OCI-LY1 (cell line): ENCODE data around the gene KPNB1.

Experiments used
- H2AFZ ChIP-seq: fragments of 200-600 bp; sonication (generic), shearing (Covaris generic); 2 replicates; pipeline ENCODE4 v1.6.0; 2014; ENCODE audit warnings: antibody characterized with exemption, mild to moderate bottlenecking, low read length
- H3F3A ChIP-seq: fragments of 200-600 bp; sonication (generic), shearing (Covaris generic); 2 replicates; pipeline ENCODE4 v1.6.0; 2014; ENCODE audit warnings: mild to moderate bottlenecking, antibody characterized with exemption, low read length, moderate library complexity; ENCODE audit not compliant: insufficient read depth
- H3K27ac ChIP-seq: fragments of 200-600 bp; sonication (generic); 2 replicates; pipeline ENCODE4 v1.5.1; 2014; ENCODE audit warnings: low read length, mixed run types, mild to moderate bottlenecking, low read depth; ENCODE audit not compliant: poor library complexity, severe bottlenecking
- H3K27me3 ChIP-seq: fragments of 200-600 bp; sonication (generic); 2 replicates; pipeline ENCODE4 v1.6.0; 2014; ENCODE audit warnings: antibody characterized with exemption, mild to moderate bottlenecking, low read length, moderate library complexity; ENCODE audit not compliant: insufficient read depth
- H3K36me3 ChIP-seq: fragments of 200-600 bp; sonication (generic); 2 replicates; pipeline ENCODE4 v1.6.1; 2014; ENCODE audit warnings: mild to moderate bottlenecking, antibody characterized with exemption, low read length, moderate library complexity, mixed read lengths; ENCODE audit not compliant: insufficient read depth
- H3K4me1 ChIP-seq: fragments of 200-600 bp; sonication (generic); 2 replicates; pipeline ENCODE4 v1.5.1; 2014; ENCODE audit warnings: mild to moderate bottlenecking, low read length, moderate library complexity; ENCODE audit not compliant: insufficient read depth, severe bottlenecking
- H3K4me2 ChIP-seq: fragments of 200-600 bp; sonication (generic), shearing (Covaris generic); 2 replicates; pipeline ENCODE4 v1.6.1; 2014; ENCODE audit warnings: low read length
- H3K4me3 ChIP-seq: fragments of 200-600 bp; sonication (generic); 2 replicates; pipeline ENCODE4 v1.5.1; 2014; ENCODE audit warnings: low read length, low read depth, mild to moderate bottlenecking, mixed read lengths; ENCODE audit not compliant: poor library complexity, severe bottlenecking
- H3K79me2 ChIP-seq: fragments of 200-600 bp; shearing (Covaris generic); 2 replicates; pipeline ENCODE4 v1.6.1; 2016; ENCODE audit warnings: mixed run types, low read length, mixed read lengths; ENCODE audit not compliant: insufficient read depth
- H3K9ac ChIP-seq: fragments of 200-600 bp; sonication (generic), shearing (Covaris generic); 2 replicates; pipeline ENCODE4 v1.6.1; 2014; ENCODE audit warnings: mild to moderate bottlenecking, low read length, mixed read lengths
- H3K9me2 ChIP-seq: fragments of 200-600 bp; sonication (generic), shearing (Covaris generic); 2 replicates; pipeline ENCODE4 v1.6.1; 2014; ENCODE audit warnings: low read depth, mild to moderate bottlenecking, low read length, mixed read lengths
- H3K9me3 ChIP-seq: fragments of 200-600 bp; shearing (Covaris generic); 2 replicates; pipeline ENCODE4 v1.6.1; 2014; ENCODE audit warnings: low read length, mixed read lengths
- H4K20me1 ChIP-seq: fragments of 200-600 bp; sonication (generic), shearing (Covaris generic); 2 replicates; pipeline ENCODE4 v1.6.0; 2016; ENCODE audit warnings: mild to moderate bottlenecking, low read length; ENCODE audit not compliant: insufficient read depth
- EZH2 ChIP-seq: fragments of 200-600 bp; sonication (generic), shearing (Covaris generic); IDR thresholded peaks from 2 replicates; pipeline ENCODE4 v1.8.0; 2017; ENCODE audit warnings: borderline replicate concordance, mixed run types, mild to moderate bottlenecking, antibody characterized with exemption, low read length, moderate library complexity, mixed read lengths
- TF ChIP-seq, protein P1 (sequence below): fragments of 200-600 bp; sonication (generic), shearing (Covaris generic); IDR thresholded peaks from 2 replicates; pipeline ENCODE4 v1.5.1; 2017; ENCODE audit warnings: mild to moderate bottlenecking, antibody characterized with exemption, low read length, moderate library complexity, mixed read lengths

The KPNB1 gene

DNA sequence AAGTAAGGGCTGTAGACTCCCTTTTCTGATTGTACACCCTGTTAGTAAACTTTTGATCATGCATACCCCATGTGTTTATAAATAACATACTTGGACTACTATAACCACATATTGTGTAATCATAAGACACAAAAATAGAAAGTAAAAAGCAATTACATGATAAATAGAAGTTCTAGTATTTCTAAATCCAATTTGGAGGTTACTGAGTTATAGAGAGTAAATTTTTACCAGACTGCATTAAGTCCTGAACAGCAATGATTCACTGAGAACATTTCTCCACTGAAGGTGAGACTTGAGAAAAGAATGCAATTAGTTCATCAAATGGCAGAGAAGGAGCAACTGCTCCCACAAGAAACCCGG is 36.5 kb downstream of the KPNB1 start:
- Histone ChIP-seq H3K4me2 (no peak overlapping the region), H3K27me3 (no peaks in the 10 kb centered on the region), H3K36me3 (peaks cover 52% of the 10 kb centered on the region), H3F3A (peaks cover 10% of the 10 kb centered on the region; the same call in 1 of the 2 replicates), H2AFZ (no peak overlapping the region), H4K20me1 (no peaks in the 10 kb centered on the region), H3K9me3 (no peaks in the 10 kb centered on the region), H3K4me3 (no peak overlapping the region), H3K27ac (no peak overlapping the region), H3K9ac (no peak overlapping the region), H3K79me2 (no peaks in the 10 kb centered on the region), H3K9me2 (no peaks in the 10 kb centered on the region), H3K4me1 (peaks cover 4% of the 10 kb centered on the region)
- TF ChIP-seq, protein P1, sequence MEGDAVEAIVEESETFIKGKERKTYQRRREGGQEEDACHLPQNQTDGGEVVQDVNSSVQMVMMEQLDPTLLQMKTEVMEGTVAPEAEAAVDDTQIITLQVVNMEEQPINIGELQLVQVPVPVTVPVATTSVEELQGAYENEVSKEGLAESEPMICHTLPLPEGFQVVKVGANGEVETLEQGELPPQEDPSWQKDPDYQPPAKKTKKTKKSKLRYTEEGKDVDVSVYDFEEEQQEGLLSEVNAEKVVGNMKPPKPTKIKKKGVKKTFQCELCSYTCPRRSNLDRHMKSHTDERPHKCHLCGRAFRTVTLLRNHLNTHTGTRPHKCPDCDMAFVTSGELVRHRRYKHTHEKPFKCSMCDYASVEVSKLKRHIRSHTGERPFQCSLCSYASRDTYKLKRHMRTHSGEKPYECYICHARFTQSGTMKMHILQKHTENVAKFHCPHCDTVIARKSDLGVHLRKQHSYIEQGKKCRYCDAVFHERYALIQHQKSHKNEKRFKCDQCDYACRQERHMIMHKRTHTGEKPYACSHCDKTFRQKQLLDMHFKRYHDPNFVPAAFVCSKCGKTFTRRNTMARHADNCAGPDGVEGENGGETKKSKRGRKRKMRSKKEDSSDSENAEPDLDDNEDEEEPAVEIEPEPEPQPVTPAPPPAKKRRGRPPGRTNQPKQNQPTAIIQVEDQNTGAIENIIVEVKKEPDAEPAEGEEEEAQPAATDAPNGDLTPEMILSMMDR, result no peak
- no peak for TF ChIP-seq EZH2

DNA sequence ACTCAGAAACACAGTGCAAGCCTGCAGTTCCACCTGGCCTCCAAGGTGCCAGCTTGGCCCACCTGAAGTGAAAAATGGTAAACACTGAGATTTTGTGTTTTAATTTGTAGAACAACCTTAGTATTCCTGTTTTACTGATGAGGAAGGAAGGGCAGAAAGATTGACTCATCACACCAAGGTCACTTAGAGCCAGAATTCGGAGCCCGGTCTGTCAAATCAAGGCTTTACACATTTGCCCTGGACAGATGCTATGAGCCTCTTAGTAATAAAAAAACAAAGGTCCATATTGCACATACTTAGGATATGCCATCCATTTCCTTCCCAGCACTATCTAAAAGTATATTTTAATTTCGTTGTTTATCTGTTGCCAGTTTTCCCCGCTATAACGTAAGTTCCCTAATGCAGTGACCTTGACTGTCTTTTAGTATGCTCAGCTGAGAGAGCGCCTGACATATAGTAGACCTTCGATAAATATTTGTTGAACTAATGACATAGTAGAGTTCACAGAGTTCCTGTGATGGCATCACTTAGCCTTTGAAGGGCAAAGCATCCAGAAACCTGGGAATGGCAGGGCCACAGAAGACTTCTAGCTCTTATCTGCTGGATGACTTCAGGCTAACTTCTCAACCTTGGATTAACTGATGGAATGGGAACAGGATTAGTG is 37.1 kb downstream of the KPNB1 start:
- Histone ChIP-seq H3K4me2 (no peak overlapping the region), H3K79me2 (no peaks in the 10 kb centered on the region), H3K9me2 (no peaks in the 10 kb centered on the region), H3K9ac (no peak overlapping the region), H3K27me3 (no peaks in the 10 kb centered on the region), H3K36me3 (peaks cover 46% of the 10 kb centered on the region), H2AFZ (no peak overlapping the region), H3K9me3 (no peaks in the 10 kb centered on the region), H4K20me1 (no peaks in the 10 kb centered on the region), H3F3A (peaks cover 10% of the 10 kb centered on the region; the same call in 1 of the 2 replicates), H3K4me3 (no peak overlapping the region), H3K4me1 (peaks cover 10% of the 10 kb centered on the region), H3K27ac (no peak overlapping the region)
- TF ChIP-seq EZH2, result no peak
- TF ChIP-seq, protein P1, result no peak

DNA sequence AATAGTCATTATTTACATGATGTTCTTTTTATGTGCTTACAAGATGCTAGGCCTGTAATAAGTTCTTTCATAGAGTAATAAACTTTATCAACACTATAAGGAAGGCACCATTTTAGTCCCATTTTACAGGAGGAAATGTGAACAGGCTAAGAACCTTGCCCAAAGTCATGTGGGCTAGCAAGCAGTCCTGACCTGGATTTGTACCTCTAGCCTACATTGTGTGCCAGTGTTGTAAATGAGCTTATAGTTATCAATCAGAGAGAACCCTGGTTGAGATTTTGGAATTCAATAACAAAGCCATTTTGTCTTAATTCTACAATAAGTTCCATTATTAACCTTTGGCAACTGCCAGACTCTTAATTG is 37.6 kb downstream of the KPNB1 start:
- Histone ChIP-seq H3F3A (peaks cover 10% of the 10 kb centered on the region; the same call in 1 of the 2 replicates), H3K4me2 (no peak overlapping the region), H3K9me2 (no peaks in the 10 kb centered on the region), H3K36me3 (peaks cover 41% of the 10 kb centered on the region), H3K79me2 (no peaks in the 10 kb centered on the region), H2AFZ (no peak overlapping the region), H3K27me3 (no peaks in the 10 kb centered on the region), H3K9me3 (no peaks in the 10 kb centered on the region), H4K20me1 (no peaks in the 10 kb centered on the region), H3K4me1 (peaks cover 15% of the 10 kb centered on the region), H3K27ac (peak overlapping the region; percentile 14), H3K9ac (no peak overlapping the region), H3K4me3 (no peak overlapping the region)
- TF ChIP-seq, protein P1, result no peak
- TF ChIP-seq EZH2, result no peak
